ENCODE data around the gene IFI16. TPM values are rescaled to one million over a fixed set of nuclear protein-coding genes. Genes with fewer than 3 reads are reported as not detected.
A peak's percentile ranks its signal among the peaks of the same experiment; 100 is the strongest.
"Not testable (repeated sequence)": the region's sequence is repeated elsewhere in the genome, so short reads cannot be mapped to it uniquely, and the experiment has no call there.

The IFI16 gene
- total RNA-seq, 1 experiment from 2014 or later = 103 TPM

DNA sequence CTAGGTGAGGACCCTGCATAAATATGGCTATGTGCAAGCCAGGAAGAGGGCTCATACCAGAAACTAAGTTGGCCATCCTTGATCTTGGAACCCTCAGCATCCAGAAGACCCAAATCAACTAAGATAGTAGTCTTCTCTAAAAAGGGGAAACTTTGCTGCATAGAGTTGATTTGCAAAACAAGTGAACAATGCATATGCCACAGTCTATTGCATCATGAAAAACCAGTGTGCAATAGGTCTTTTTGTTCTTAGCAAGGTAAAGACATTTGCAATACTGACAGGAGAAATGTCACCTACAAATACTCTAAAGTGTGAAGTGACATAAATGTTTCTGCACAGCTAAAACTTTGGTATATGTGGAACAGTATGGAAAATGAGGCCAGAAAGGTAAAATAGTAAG, 2.0 kb upstream of the IFI16 start:
- no peak for DNase-seq (ENCODE audit: low read depth)

DNA sequence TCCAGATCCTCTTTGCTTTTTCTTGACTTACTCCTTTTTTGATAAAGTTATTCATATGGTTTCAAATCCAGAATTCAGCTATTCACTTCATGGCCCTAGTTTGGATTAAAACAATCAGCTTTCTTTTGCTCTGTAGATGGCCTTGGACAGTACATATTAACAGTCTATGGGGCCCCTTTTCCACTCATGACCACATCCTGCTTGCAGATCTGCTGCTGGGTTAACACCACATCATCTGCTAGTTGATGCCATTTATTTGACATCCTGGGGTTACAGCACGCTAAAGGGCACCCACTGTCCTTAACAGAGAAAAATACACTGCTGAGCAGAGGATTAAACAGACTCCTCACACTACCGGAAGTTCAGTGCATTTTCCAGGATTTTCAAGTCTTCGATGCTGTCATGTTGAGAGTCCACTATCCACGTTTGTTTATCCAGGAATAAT, 941 bp upstream of the IFI16 start:
- DNase-seq (ENCODE audit: low read depth) = peak; percentile 58

DNA sequence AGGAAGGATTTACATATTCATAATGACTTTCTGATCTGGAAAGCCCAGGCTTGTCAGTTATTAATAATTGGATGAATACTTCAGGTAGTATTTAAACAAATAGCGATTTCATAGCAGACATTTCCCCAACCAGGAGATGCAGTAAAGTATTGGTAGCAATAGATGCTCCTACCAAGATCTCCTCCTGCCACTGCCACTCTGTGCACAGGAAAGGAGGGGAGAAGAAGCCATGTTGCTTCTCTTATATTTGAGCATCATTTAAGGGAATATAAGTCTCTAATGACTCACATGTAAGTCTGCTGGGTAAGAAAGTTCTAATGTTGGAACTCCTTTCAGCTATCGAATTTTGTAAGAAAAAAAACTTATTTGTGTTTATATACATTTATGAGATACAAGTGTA, 420 bp upstream of the IFI16 start:
- no peak for DNase-seq (ENCODE audit: low read depth)

DNA sequence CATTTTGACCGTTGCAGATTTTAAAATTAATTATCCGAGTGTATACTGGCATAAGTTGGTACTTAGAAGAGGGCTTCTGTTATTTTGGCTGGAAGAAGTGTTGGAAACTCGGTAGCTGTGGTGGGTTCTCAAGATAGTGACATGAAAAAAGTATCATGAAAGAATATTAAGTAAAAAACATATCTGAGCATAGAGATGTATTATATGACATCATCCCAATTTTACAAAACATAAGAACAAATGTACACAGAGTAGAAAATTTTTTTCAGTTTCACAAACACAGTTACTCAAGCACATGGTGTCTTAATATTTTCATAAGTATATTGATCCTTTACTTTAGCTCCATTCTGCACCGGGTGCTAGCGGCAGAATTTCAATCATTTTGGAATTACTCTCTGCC, 684 bp downstream of the IFI16 start:
- no peak for DNase-seq (ENCODE audit: low read depth)

DNA sequence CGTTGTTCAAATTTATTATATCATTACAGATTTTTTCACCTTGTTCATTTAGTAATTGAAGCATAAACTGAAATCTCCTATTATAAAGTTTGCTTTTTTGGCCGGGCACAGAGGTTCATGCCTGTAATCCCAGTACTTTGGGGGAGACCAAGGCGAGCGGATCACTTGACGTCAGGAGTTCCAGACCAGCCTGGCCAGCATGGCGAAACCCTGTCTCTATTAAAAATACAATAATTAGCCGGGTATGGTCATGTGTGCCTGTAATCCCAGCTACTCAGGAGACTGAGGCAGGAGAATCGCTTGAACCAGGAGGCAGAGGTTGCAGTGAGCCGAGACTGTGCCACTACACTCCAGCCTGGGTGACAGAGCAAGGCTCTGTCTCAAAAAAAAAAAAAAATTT, 1.3 kb downstream of the IFI16 start:
- not testable (repeated sequence) for DNase-seq (ENCODE audit: low read depth)

DNA sequence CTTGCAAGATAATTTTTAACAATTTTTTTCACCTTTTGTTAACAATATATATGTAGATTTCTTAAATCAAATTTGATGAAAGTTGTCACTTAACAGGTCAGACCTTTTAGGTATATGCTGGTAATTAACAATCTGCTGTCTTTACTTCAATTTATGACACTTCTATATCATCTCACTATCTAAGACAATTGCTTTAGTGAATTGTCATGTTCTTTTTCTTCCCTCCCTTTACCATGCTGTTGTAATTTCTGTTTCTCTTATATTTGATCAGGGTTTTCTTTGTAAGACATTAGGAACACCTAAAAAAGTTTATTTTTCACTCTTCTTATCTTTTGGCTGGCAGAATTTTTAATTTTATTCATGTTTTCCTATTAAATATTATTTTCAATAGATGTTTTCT, 2.0 kb downstream of the IFI16 start:
- no peak for DNase-seq (ENCODE audit: low read depth)

DNA sequence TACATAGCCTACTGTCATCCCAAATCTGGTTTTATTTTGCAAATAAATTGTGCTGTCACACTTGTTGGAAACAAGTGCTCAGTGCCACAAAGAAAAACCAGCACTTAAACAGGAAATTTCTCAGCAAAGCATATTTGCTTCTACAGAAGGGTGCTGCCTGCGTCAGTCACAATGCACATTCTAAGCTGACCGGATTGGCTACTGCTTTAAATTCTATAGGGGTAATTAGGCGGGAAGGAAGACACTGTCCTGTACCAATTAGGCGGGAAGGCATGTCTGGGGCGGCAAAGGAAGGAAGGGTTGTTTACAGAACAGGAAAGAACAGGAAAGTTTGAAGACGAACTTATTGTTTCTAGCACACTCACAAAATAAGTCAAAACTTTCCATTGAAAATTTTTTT, 2.8 kb downstream of the IFI16 start:
- DNase-seq (ENCODE audit: low read depth) = peak; percentile 36

DNA sequence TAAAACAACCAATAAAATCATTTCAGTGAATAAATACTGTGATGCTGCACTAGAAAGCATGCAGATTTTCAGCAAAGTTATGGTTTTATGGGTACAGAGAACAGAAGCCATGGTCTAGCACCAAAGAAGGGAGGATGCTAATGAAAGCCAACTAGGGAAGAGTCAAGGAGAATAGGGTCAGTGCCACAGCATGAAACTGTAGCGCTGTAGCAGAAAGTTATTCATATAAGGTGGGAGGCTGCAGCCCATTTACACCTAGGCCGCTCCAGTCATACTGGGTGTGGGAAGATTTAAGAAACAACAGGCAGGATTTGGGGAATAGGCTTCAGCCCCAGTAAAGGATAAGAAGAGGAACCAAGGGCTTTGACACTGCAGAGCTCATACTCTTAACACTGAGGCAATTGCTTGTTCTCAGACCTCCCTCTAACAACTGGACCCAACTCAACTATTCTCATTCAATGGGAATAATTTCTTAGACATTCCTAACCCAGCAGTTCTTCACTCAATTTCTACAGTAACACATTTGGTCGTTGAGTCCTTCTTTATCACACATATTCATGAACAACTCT, 4.4 kb downstream of the IFI16 start:
- DNase-seq (ENCODE audit: low read depth) = no peak

DNA sequence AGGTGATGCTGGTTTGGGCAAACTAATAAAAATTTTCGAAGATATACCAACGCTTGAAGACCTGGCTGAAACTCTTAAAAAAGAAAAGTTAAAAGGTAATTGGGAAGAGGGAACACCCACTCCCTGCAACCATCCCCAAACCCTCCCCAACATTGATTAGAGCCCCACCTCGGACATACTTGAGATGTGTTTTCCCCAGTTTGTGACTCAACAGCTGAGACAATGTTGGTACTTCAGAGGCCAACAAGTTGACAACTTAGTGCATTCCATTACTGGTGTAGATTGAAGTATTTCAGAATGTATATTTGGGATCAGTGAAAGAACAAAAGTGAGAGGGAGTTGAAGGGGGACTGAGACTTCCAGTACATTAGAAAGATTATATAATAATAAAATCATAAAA, 5.1 kb downstream of the IFI16 start:
- DNase-seq (ENCODE audit: low read depth) = no peak

DNA sequence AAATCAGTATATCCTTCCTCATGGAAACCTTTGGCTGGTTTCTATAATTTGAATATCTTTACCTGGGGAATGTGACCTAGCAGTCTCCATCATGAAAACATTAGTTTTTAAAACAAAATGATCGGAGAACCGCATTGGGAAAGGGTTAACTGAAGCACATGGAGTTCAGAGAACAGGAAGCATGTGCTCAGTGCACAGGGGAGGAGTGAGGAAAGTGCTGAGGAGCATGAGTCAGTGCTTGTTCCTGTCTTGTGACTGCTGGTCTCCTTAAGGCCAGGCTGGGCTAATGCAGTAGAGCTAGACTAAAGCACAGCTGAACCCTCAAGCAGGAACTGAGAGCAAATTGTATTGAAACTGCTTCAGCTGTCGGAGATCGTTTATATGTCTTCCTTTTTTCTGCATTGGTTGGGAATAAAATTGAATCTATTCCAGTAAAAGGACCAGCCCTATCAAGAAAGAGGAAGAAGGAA, 5.8 kb downstream of the IFI16 start:
- peak; percentile 83 for DNase-seq (ENCODE audit: low read depth)

DNA sequence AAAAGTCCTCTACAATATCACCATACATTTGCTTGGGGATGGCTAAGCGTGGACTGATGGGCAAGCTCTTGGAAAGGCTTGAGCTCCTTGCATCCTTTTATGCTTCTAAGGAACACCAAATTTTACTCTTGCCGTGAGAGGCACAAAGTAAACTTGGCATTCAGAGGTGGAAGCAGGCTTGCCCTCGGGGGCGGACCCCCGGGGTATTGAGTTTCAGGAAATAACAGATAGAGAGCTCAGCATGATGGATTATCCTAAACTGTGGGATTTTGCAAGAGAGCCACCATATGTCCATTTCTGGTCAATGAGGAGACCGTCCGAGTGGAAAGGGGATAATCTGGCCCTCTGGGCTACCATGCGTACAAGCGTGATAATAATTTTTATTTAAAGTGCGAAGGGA, 14.0 kb downstream of the IFI16 start:
- DNase-seq (ENCODE audit: low read depth) = no peak

DNA sequence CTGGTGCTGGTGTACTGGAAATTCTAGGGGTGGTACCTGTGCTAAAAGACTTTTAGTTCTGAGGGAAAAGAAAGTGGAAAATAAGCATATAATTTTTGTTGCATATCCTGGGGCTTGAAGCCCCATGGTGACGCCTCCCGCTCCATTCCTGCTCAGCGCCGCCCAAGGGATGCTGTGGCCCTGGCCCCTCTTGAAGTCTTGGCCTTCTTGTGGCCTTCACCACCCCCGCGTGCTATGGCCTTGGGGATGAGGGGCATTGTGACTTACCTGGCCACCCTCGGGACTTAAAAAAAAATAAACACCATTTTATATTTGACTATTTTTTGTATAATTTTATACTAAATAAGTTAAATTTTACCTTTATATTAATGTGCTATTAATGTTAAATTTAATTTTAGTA, 15.3 kb downstream of the IFI16 start:
- DNase-seq (ENCODE audit: low read depth) = no peak

DNA sequence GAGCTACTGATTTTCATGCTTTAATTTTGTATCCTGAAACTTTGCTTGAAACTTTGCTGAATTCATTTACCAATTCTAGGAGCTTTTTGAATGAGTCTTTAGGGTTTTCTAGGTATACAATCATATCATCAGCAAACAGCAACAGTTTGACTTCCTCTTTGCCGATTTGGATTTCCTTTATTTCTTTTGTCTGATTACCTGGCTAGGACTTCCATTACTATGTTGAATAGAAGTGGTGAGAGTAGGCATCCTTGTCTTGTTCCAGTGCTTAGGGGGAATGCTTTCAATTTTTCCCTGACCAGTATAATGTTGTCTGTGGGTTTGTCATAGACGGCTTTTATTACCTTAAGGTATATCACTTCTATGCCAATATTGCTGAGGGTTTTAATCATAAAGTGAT, 17.1 kb downstream of the IFI16 start:
- DNase-seq (ENCODE audit: low read depth) = not testable (repeated sequence)

DNA sequence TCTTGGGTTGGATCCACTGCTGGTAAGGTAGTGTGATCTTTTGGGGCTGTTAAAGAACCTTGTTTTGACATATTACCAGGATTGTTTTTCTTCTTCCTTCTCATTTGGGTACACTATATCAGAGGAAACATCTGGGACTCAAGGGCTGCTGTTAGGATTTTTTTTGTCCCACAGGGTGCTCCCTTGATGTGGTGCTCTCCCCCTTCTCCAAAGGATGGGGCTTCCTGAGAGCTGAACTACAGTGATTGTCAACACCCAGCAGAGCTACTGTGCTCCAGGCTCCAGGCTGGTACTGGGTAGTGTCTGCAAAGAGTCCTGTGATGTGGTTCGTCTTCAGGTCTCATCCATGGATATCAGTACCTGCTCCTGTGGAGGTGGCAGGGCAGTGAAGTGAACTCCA, 20.6 kb downstream of the IFI16 start:
- DNase-seq (ENCODE audit: low read depth) = no peak

DNA sequence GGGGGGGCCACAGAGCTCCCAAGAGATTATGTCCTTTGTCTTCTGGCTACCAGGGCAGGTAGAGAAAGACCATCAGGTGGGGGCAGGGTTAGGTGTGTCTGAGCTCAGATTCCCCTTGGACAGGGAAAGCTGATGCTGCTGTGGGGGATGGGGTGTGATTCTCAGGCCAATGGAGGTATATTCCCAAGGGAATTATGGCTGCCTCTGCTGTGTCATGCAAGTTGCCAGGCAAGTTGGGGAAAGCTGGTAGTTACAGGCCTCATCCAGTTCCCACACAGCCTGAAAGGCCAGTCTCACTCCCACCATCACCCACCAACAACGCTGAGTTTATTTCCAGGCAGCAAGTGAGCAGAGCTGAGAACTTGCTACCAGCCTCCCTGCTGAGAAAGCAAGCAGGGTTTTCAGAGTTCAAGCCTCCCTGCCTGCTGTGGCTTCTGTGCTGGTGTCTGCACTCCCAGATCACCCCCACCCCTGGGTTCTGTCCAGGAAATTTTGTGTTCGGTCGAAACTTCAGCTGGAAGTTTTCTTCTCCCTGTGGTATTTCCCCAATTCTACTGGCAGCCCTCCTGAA, 21.3 kb downstream of the IFI16 start:
- no peak for DNase-seq (ENCODE audit: low read depth)

DNA sequence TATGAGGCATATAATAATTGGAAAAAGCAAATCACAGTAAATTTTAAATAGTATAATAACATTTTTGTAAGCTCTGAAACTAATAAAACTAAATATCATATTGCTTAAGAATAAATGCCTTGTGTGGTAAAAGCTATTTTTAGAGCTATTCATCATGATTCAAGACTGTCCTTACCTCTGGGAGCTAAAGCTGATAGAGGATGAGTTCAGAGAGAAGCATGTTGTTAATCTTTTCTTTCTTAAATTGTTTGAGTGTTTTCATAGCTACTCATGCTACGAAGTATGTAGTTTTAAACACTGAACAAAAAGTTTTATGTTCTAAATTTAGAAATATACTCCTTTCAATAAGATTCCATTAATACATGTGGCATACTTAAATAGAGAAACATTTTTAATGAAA, 30.5 kb downstream of the IFI16 start:
- peak; percentile 20 for DNase-seq (ENCODE audit: low read depth)

DNA sequence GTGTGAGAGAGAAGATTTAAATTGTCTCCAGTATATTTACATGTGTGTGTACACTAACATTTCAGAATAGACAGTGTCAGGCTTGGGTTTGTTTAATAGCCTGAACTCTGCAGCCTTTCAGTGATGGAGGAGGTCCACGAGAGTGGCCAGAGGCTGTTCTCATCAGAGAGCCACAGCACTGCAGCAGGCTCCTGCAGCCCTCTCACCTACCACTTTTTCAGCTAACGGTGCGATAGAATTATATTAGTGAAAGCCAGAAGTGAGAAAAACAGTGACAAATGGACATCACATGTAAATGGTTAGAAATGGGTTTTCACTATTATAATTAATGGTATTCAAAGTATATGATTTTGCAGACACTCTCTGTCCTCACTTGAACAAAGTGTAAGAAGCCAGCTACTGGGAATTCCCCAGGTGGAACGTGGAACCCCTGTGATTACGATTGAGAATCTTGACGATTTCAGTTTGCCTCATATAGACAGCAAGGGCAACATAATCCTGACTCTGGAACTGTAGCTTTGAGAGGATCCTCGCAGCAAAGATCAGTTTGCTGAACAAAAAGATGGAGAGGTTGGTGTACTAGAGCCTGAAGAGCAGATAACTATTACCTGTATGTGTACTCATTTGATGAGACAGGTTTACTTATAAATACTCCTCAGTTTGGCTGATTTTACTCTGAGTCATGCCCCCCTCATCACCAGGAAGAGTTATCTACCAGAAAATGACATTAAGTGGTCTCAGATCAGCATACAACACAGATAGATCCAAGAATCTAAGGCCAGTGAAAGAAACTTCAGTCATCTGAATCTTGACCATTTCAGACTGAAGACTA, 31.4 kb downstream of the IFI16 start:
- DNase-seq (ENCODE audit: low read depth) = no peak

DNA sequence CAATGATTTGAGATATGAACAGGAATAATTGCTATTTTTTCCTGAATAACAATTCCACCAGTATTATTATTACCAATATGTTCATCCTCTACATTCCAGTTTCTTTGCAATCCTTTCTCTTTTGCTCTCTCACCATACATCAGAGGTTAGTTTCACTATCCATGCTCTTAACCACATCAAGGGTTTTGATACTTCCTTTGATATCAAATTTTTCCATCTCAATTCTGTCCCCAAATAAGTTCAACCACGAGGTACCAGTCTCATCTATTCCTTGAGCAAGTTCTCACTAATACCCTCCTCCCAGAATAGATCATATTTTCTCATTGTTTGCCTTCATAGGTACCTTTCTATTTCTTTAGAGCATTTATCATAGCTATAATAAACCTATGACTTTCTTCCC, 36.8 kb downstream of the IFI16 start:
- not testable (repeated sequence) for DNase-seq (ENCODE audit: low read depth)

DNA sequence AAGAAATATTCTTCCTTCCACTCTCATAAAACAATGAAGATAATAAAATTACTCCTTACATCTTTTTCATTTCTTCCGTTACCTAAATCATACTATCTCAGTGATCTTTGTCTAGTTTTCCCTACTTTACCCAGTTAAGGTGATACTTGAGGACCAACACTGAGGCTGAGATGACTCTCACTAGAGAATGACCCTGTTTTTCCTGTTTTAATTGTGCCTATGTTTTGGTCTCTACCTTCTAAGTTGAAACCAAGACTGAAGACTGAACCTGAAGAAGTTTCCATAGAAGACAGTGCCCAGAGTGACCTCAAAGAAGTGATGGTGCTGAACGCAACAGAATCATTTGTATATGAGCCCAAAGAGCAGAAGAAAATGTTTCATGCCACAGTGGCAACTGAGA, 41.7 kb downstream of the IFI16 start:
- DNase-seq (ENCODE audit: low read depth) = no peak

DNA sequence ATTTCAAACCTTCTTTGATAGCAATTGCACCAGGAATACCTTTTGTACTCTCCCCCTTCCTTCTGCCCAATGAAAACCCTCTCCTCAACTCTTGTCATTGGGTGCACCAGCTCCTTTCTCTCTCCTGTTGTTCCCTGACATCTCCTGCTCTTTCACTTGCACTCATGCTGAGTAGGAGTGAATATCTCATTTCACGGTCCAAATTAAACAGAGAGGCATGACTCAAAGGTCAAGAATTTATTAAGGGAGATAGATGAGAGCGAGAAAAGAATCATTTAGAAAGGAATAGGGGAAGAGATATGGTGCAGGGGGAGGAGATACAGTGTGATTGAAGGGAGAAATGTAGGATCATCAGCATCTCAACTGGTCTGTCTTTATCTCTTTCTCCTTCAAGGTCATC, 44.7 kb downstream of the IFI16 start:
- peak; percentile 21 for DNase-seq (ENCODE audit: low read depth)

DNA sequence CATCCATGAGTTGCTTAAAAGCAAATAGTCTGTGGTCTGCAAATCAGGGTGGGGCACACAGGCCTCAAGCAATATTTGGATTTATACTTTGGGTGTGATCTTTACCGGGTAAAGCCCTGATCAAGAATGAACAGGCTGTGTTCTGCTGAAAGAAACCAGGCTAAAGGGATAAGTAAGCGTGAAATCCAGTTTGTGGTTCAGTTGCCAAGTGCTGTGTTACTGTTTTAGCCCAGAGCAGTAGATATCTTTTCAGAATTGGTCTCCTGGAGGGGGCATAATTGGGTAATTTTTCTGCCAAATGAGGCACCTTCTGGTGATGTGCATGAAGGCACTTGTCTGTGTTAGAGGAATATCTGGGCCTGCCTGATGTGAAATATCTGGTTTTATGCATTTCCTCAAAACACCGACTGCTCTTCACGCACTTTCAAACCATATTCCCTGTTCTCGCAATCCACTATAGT, 45.5 kb downstream of the IFI16 start:
- DNase-seq (ENCODE audit: low read depth) = no peak

DNA sequence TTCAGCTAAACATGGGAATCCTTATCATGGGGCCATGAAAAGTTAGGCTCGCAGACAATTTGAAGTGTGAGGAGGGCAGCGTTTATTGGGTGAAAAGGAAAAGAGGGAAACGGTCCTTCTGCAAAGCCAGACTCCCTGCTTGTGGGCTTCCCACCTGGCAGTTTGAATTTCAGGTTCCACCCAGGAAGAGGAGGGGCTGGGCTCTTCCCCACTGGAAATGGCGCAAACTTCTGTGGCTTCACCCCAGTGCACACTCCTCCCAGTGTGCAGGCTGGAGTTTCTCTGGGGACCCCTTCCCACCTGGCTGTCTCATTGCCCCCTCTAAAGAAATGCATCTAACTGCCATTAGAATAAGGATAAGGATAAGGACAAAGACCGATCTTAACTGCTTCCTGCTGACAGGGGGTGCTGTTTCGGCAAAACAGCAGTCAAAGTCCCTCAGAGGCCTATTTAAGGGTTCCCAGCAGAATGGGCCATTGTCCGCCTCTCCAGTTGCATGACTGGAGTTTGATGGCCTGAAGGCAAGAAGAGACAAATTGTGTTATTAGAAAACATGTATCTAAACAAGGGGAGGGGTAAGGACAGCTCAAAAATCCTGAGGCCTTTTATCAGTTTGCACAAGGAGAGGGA, 46.5 kb downstream of the IFI16 start:
- peak; percentile 21 for DNase-seq (ENCODE audit: low read depth)

DNA sequence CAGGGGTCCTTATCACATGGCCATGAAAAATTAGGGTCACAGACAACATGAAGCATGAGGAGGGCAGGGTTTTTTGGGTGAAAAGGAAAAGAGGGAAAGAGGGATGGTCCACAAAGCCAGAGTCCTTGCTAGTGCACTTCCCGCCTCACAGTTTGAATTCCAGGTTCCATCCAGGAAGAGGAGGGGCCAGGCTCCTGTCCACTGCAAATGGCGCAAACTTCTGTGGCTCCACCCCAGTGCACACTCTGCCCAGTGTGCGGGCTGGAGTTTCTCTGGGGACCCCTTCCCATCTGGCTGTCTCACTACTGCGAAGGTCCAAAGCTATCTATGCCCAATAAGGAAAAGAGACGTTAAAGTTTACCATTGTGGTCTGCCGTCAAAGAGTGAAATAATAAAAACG, 49.0 kb downstream of the IFI16 start:
- no peak for DNase-seq (ENCODE audit: low read depth)

All from M059J (cell line).